GM19099 (cell line): ENCODE results near the gene MATN4.

Experiments
- POLR2A ChIP-seq: IDR thresholded peaks from 3 replicates; pipeline ENCODE4 v1.6.1; 2011; ENCODE audit warnings: low read depth; ENCODE audit not compliant: insufficient read length; ENCODE audit errors: extremely low read depth

The MATN4 gene

GRCh38 chr20:45293041-45294002 is 14.8 kb downstream of the MATN4 start:
- no peak for TF ChIP-seq POLR2A

DNA sequence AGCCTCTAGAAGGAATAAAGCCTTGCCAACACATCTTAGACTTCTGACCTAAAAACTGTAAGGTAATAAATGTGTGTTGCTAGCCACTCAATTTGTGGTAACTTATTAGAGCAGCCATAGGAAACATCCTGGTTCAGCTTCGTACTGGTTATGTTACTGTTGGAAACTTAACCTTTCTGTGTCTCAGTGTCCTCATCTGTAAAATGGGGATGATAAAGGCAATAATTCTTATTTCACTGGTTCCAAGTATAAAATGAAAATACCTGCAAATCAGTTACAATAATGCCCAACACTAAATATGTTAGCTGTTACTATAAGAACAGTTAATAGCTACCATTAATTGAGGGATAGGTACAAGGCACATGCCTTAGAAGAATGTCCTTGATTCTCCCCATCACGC is 15.8 kb downstream of the MATN4 start:
- TF ChIP-seq POLR2A, result no peak

DNA sequence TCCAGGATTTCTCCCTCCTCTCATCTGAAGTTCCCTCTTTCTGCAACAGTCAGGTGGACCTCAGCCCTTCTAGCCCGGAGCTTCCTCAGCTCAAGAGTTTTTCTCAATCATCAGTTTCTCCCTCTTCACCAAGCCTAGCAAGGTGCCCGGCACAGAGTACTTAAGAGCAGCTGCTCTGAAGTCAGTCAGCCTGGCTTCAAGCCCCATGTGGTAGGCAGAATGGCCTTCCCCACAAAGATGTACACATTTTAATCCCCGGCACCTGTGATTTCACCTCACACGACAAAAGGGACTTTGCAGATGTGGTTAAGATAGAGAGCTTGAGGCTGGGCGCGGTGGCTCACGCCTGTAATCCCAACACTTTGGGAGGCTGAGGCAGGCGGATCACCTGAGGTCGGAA is 16.6 kb downstream of the MATN4 start:
- TF ChIP-seq POLR2A, result no peak

DNA sequence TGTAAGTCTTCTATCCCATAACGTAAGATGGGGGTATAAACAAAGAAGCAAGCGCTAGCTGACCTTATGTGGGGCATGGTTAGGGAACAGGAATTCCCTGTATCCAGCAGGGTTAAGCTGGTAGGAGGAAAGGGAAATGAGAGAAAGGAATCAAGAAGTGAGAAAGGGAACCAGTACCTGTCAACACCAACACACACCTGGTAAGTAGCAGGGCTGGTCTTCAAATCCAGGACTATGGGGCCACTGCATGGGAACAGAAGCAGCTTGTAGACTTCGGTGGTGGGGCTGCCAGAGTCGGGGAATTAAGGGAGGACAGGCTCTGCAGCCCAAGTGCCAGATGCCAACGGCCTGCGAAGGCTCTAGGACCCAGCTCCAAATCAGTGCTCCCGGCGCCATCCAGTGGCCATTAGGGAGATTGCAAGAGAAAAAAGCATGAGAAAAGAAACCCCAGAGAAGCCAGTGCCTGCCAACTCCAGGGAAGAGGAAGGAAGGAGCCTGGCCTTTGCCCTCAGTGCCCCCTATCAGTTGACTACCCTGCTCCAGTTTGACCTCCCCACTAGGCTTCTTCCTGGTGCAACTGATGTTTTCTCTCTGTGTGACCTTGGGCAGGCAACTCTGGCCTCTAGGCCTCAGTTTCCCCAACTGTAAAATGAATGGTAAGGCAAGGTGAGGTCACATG is 17.3 kb downstream of the MATN4 start:
- TF ChIP-seq POLR2A, result no peak

GRCh38 chr20:45289942-45290676 is 18.0 kb downstream of the MATN4 start:
- TF ChIP-seq POLR2A, result no peak

- no peak for TF ChIP-seq POLR2A
Observed at GRCh38 chr20:45288860-45289259, 19.2 kb downstream of the MATN4 start.

DNA sequence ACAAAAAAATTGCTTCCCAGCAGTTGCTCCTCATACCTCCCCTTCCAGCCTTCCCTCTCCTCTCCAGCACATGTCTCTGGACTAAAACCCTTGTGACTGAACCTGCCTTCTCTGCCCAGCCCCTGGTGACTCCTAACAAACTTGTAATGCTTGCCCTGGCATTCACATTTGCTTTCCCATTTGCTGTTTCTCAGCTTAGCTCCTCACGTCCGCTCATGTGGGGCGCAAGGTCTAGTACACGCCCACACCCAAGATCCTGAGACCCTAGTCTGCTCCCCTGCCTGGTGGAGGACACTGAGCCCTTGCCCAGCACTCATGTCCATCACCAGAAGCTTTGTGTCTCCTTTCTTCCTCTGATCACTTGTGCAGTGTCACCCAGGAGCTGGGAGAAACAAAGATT is 19.7 kb downstream of the MATN4 start:
- TF ChIP-seq POLR2A, result no peak

DNA sequence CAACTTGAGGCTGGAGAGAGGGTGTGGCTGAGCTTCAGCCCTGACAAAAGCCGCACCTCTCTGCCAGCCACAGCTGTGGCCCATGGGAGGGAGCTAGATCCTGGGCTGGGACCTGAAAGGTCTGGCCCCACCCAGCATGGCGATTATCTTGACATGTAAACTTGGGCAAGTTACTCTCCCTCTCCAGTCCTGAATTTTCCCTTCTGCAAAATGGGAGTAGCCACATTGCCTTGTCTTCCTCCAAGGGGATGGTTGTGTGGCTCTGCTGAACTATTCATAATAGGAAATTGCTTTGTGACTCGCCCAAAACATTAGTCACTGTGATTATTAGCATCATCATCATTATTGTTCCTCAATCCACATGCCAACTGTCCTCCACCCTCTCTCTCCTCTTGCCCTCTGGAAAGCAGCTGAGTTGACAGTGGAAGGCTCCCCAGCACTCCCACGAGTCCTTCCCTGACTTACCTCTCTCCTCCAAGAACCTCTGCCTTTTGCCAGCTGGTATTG is 24.5 kb downstream of the MATN4 start:
- TF ChIP-seq POLR2A, result no peak

DNA sequence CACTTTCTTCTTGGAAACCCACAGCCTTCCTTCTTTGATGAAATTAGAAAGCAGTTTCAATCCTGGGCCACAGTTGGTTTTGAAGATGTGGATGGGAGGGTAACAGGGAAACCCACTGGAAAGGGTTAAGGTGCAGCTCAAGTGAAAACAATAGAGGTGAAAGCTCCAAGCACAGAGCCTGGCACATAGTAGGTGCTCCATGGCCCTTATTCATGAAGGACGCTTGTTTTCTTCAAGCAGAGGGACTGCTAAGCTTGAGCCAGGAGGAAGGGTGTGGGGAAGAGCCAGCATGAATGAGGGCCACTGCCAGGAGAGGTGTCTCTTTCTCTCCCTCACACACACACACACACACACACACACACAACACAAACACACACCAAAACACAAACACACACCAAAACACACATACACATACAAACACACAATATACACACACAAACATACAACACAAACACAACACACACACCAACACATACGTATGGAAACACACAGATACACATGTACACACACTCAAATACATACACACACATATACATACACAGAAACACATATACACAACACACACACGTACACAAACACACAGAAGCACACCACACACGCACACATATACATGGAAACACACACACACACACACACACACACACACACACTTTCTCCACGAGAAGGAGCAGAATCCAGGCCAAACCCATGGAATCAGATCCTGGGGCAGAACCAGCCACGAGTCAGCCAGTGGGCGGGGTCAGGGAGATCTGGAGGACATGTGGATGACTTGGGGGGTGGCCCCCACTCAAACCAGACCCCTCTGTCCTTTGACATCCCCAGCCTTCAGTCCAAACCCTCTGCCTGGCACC is 25.2 kb downstream of the MATN4 start:
- TF ChIP-seq POLR2A, result no peak

- TF ChIP-seq POLR2A, result no peak
Observed at GRCh38 chr20:45279992-45280391, 28.1 kb downstream of the MATN4 start.

DNA sequence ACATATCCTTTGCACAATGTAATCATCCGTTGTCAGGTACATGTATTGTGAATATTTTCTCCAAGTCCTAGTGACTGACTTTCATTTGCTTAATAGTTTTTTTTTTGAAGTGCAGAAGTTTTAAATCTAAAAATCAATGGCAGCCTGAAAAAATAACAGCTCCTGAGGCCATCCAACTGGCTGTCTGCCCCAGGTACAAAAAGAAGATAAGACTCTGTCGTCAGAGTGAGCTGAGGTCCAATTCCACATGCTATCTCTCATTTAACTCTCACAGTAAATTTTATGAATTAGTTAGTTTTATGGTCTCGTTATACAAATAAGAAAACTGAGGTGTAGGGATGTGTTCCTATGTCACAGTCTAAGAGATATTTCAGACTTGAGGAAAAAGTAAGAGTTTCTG is 32.8 kb downstream of the MATN4 start:
- no peak for TF ChIP-seq POLR2A

GRCh38 chr20:45269754-45270270 is 38.3 kb downstream of the MATN4 start:
- no peak for TF ChIP-seq POLR2A

DNA sequence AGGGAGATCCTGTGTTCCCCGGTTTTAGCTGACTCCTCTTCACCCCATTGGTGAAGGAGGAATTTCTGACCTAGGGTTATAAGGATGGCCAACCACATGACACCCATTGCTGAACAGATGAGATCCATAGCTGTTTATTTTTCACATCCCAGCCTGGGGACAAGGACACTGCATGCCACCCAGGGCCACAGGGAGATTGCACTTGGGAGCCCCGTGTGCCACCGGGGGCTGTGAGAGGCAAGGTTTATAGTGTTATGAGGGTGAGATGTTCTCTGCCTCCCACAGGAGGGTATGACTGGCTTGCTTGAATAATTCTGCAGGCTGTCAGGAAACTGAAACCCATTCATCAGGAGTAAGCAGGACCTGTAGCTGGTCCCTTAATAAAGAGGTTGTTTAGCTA is 39.0 kb downstream of the MATN4 start:
- no peak for TF ChIP-seq POLR2A

DNA sequence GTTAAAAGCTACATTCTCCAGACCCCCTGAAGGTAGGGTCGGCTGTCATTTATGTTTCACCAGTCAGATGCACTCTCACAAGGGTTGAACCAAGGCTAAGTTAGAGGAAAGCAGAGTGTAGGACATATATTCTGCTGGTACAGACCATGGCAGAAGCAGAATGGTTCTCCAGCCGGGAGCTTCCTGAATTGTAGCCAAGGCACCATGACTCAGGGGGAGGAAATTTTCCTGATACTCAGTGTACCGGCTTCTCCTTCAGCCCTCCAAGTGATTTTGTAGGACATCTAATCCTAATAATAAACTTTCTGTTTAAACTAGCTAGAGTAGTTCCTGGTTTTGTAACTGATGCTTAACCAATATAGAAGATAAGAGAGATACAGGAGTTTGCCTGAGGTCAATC is 39.6 kb downstream of the MATN4 start:
- no peak for TF ChIP-seq POLR2A
